H9 (cell line): ENCODE measurements around the gene CDC42. TPM values are rescaled to one million over a fixed set of nuclear protein-coding genes. Genes with fewer than 3 reads are reported as not detected.

ENCODE experiments used
- DNase-seq: peaks from one replicate; pipeline ENCODE4 v3.0.0-alpha.2; 2017
- H2AFZ ChIP-seq: one replicate; pipeline ENCODE4 v1.6.1; 2013; ENCODE audit warnings: mild to moderate bottlenecking, low read length, control low read depth, moderate library complexity
- H2AK5ac ChIP-seq: 2 replicates; pipeline ENCODE4 v1.6.1; 2013; ENCODE audit warnings: low read length, control low read depth, mixed read lengths; ENCODE audit not compliant: insufficient read length
- H2BK120ac ChIP-seq: one replicate; pipeline ENCODE4 v1.6.1; 2013; ENCODE audit warnings: low read depth, mild to moderate bottlenecking, low read length, control low read depth, inconsistent platforms; ENCODE audit not compliant: poor library complexity, severe bottlenecking
- H2BK12ac ChIP-seq: 2 replicates; pipeline ENCODE4 v1.6.1; 2013; ENCODE audit warnings: low read length, control low read depth, mixed read lengths, low read depth; ENCODE audit not compliant: insufficient read length
- H2BK15ac ChIP-seq: 2 replicates; pipeline ENCODE4 v1.6.1; 2013; ENCODE audit warnings: low read depth, low read length, control low read depth
- H2BK20ac ChIP-seq: one replicate; pipeline ENCODE4 v1.6.1; 2013; ENCODE audit warnings: low read depth, mild to moderate bottlenecking, low read length, control low read depth, inconsistent platforms; ENCODE audit not compliant: poor library complexity, severe bottlenecking
- H2BK5ac ChIP-seq: 2 replicates; pipeline ENCODE4 v1.6.1; 2013; ENCODE audit warnings: low read length, control low read depth, mixed read lengths; ENCODE audit not compliant: insufficient read length
- H3K14ac ChIP-seq: 2 replicates; pipeline ENCODE4 v1.6.1; 2013; ENCODE audit warnings: low read length, control low read depth; ENCODE audit not compliant: insufficient read depth
- H3K18ac ChIP-seq: 2 replicates; pipeline ENCODE4 v1.6.1; 2013; ENCODE audit warnings: low read depth, mild to moderate bottlenecking, mixed read lengths, low read length, control low read depth; ENCODE audit not compliant: insufficient read length
- H3K23ac ChIP-seq: 2 replicates; pipeline ENCODE4 v1.6.1; 2013; ENCODE audit warnings: low read length, control low read depth, mixed read lengths, low read depth; ENCODE audit not compliant: insufficient read length
- H3K23me2 ChIP-seq: 2 replicates; pipeline ENCODE4 v1.6.1; 2013; ENCODE audit warnings: low read depth, mild to moderate bottlenecking, mixed read lengths, low read length, control low read depth; ENCODE audit not compliant: insufficient read length, poor library complexity, severe bottlenecking
- H3K27ac ChIP-seq: 2 replicates; pipeline ENCODE4 v1.5.1; 2013; ENCODE audit warnings: low read length, control low read depth, mixed read lengths, low read depth; ENCODE audit not compliant: insufficient read length
- H3K27me3 ChIP-seq: 2 replicates; pipeline ENCODE4 v1.6.1; 2013; ENCODE audit warnings: low read length, control low read depth, inconsistent platforms; ENCODE audit not compliant: insufficient read depth
- H3K4ac ChIP-seq: 2 replicates; pipeline ENCODE4 v1.6.1; 2013; ENCODE audit warnings: low read depth, mild to moderate bottlenecking, control low read depth, inconsistent platforms, low read length, moderate library complexity
- H3K4me1 ChIP-seq: 2 replicates; pipeline ENCODE4 v1.6.1; 2013; ENCODE audit warnings: low read length, control low read depth, inconsistent platforms; ENCODE audit not compliant: insufficient read depth
- H3K4me2 ChIP-seq: 2 replicates; pipeline ENCODE4 v1.6.1; 2013; ENCODE audit warnings: low read length, control low read depth, mixed read lengths; ENCODE audit not compliant: insufficient read length, insufficient read depth
- H3K56ac ChIP-seq: 2 replicates; pipeline ENCODE4 v1.6.1; 2013; ENCODE audit warnings: low read depth, mild to moderate bottlenecking, mixed read lengths, low read length, control low read depth; ENCODE audit not compliant: insufficient read length
- H3K79me1 ChIP-seq: 2 replicates; pipeline ENCODE4 v1.6.1; 2013; ENCODE audit warnings: low read depth, mild to moderate bottlenecking, moderate library complexity, low read length, control low read depth, inconsistent platforms; ENCODE audit not compliant: insufficient read depth, poor library complexity, severe bottlenecking
- H3K79me2 ChIP-seq: 2 replicates; pipeline ENCODE4 v1.6.1; 2013; ENCODE audit warnings: low read length, control low read depth, inconsistent platforms; ENCODE audit not compliant: insufficient read depth
- H3K9ac ChIP-seq: 2 replicates; pipeline ENCODE4 v1.6.1; 2013; ENCODE audit warnings: low read length, control low read depth, mixed read lengths; ENCODE audit not compliant: insufficient read length; ENCODE audit errors: extremely low read depth
- H3K9me3 ChIP-seq: one replicate; pipeline ENCODE4 v1.6.1; 2013; ENCODE audit warnings: low read depth, low read length, inconsistent platforms; ENCODE audit not compliant: control insufficient read depth
- H3T11ph ChIP-seq: one replicate; pipeline ENCODE4 v1.6.1; 2013; ENCODE audit warnings: mild to moderate bottlenecking, low read length, control low read depth, inconsistent platforms
- H4K20me1 ChIP-seq: one replicate; pipeline ENCODE4 v1.6.1; 2013; ENCODE audit not compliant: control insufficient read depth, insufficient read length, insufficient read depth
- H4K5ac ChIP-seq: 2 replicates; pipeline ENCODE4 v1.6.1; 2013; ENCODE audit warnings: low read depth, mild to moderate bottlenecking, mixed read lengths, low read length, control low read depth; ENCODE audit not compliant: insufficient read length
- H4K8ac ChIP-seq: replicated peaks from 2 replicates; pipeline ENCODE4 v1.6.1; 2013; ENCODE audit warnings: low read length, control low read depth, mixed read lengths, low read depth; ENCODE audit not compliant: insufficient read length
- H4K91ac ChIP-seq: 2 replicates; pipeline ENCODE4 v1.6.1; 2013; ENCODE audit warnings: low read depth, mild to moderate bottlenecking, moderate library complexity, mixed read lengths, low read length, control low read depth; ENCODE audit not compliant: insufficient read length
- H3K27ac Mint-ChIP-seq, 3 experiments: 2 replicates in 2 of 3; 3 replicates in 1 of 3; pipeline ENCODE4 v1.8.0; 2020 to 2021; ENCODE audit warnings: mixed read lengths in 3 of 3, mild to moderate bottlenecking in 1 of 3, moderate library complexity in 1 of 3
- H3K27me3 Mint-ChIP-seq: 2 replicates; pipeline ENCODE4 v1.8.0; 2021; ENCODE audit warnings: low read depth, mild to moderate bottlenecking, moderate library complexity, mixed read lengths
- H3K36me3 Mint-ChIP-seq, 3 experiments: 2 replicates in 2 of 3; 3 replicates in 1 of 3; pipeline ENCODE4 v1.8.0; 2020 to 2021; ENCODE audit warnings: low read depth in 3 of 3, mixed read lengths in 3 of 3; ENCODE audit not compliant: insufficient read depth in 1 of 3
- H3K4me1 Mint-ChIP-seq, 2 experiments: 2 replicates each; pipeline ENCODE4 v1.8.0; 2020; ENCODE audit warnings: mixed read lengths in 2 of 2
- H3K4me3 Mint-ChIP-seq, 2 experiments: 2 replicates in 1 of 2; 3 replicates in 1 of 2; pipeline ENCODE4 v1.8.0; 2020 to 2021; ENCODE audit warnings: mild to moderate bottlenecking in 2 of 2, mixed read lengths in 2 of 2, moderate library complexity in 1 of 2
- H3K9me3 Mint-ChIP-seq, 2 experiments: 2 replicates in 1 of 2; 3 replicates in 1 of 2; pipeline ENCODE4 v1.8.0; 2020; ENCODE audit warnings: mild to moderate bottlenecking in 2 of 2, mixed read lengths in 2 of 2, moderate library complexity in 1 of 2
- WGBS: extraction: QIAGEN DNeasy Blood & Tissue Kit; methylation state at CpG from one replicate; pipeline ENCODE4 v1.1.7; 2013; ENCODE audit warnings: missing lambda C conversion rate, low lambda C conversion rate, mixed read lengths; ENCODE audit not compliant: insufficient read length; ENCODE audit errors: extremely low coverage; 5-methylcytosine and 5-hydroxymethylcytosine counted together
- total RNA-seq: library from RNA; stranded (reverse); gene quantifications from 2 replicates; pipeline ENCODE4 v1.2.1, GENCODE V29; 2021
- TF ChIP-seq, protein P1 (sequence below): fragments of 200-600 bp; sonication (generic); conservative IDR thresholded peaks from 3 replicates; pipeline ENCODE4 v1.8.0; 2021; ENCODE audit warnings: antibody characterized with exemption, mild to moderate bottlenecking

Gene CDC42
- total RNA-seq, 1 experiment from 2014 or later: 197 TPM

DNA sequence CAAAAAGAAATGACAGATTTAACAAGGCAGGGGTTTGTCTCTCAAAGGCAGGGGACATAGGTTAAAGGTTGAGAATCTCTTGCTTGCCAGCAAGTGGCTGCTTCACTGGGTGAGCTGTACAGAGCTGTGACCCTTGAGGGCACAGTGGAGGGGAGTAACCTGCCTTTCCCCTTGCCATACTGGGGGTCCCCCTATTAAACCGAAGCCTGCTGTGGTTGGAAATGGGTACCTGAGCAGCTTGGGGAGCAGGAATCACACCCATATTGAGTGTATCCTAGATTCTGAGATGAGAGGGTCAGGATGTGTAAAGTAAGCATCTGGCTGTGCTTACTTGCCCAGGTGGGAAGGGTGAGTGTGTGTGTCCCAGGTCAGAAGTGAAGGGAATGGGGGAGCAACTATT lies 58.6 kb downstream of the CDC42 start:
- no peak overlapping the region for H4K5ac ChIP-seq
- H2BK120ac ChIP-seq: no peak overlapping the region
- H4K91ac ChIP-seq: no peak overlapping the region
- H3K14ac ChIP-seq: no peak overlapping the region
- H3K27ac ChIP-seq: no peak overlapping the region
- H3K4me3 Mint-ChIP-seq: no peak overlapping the region
- H3K36me3 Mint-ChIP-seq: peaks cover 0 to 9% (median 7%) of the 10 kb centered on the region in 3 experiments; a peak in 6 of 7 replicates
- no peak overlapping the region for H2BK5ac ChIP-seq
- no peaks in the 10 kb centered on the region for H3K79me2 ChIP-seq
- H4K20me1 ChIP-seq: no peaks in the 10 kb centered on the region
- H3K27me3 ChIP-seq: no peaks in the 10 kb centered on the region
- H3K18ac ChIP-seq: no peak overlapping the region
- peaks cover 6% of the 10 kb centered on the region for H3K79me1 ChIP-seq
- H4K8ac ChIP-seq: no peak overlapping the region
- H2BK20ac ChIP-seq: no peak overlapping the region
- no peak overlapping the region for H2AK5ac ChIP-seq
- no peaks in the 10 kb centered on the region for H3K23me2 ChIP-seq
- H3K4me2 ChIP-seq: no peak overlapping the region
- H2BK15ac ChIP-seq: no peak overlapping the region
- no peaks in the 10 kb centered on the region for H3K27me3 Mint-ChIP-seq
- WGBS: no CpG with 5 or more reads among the region's 1 CpG
- H3T11ph ChIP-seq: no peak overlapping the region
- TF ChIP-seq, protein P1, sequence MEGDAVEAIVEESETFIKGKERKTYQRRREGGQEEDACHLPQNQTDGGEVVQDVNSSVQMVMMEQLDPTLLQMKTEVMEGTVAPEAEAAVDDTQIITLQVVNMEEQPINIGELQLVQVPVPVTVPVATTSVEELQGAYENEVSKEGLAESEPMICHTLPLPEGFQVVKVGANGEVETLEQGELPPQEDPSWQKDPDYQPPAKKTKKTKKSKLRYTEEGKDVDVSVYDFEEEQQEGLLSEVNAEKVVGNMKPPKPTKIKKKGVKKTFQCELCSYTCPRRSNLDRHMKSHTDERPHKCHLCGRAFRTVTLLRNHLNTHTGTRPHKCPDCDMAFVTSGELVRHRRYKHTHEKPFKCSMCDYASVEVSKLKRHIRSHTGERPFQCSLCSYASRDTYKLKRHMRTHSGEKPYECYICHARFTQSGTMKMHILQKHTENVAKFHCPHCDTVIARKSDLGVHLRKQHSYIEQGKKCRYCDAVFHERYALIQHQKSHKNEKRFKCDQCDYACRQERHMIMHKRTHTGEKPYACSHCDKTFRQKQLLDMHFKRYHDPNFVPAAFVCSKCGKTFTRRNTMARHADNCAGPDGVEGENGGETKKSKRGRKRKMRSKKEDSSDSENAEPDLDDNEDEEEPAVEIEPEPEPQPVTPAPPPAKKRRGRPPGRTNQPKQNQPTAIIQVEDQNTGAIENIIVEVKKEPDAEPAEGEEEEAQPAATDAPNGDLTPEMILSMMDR: no peak
- H3K4ac ChIP-seq: no peak overlapping the region
- no peak overlapping the region for H3K23ac ChIP-seq
- 0 out of 7 replicates have a peak overlapping the region, but pooled peaks of 1 of the 3 experiments have one; percentile 5 for H3K27ac Mint-ChIP-seq
- no peak for DNase-seq
- H2AFZ ChIP-seq: no peak overlapping the region
- no peak overlapping the region for H2BK12ac ChIP-seq
- no peak overlapping the region for H3K9ac ChIP-seq
- H3K9me3 Mint-ChIP-seq: no peaks in the 10 kb centered on the region
- no peaks in the 10 kb centered on the region for H3K9me3 ChIP-seq
- H3K4me1 Mint-ChIP-seq: peaks cover 21 to 32% of the 10 kb centered on the region in 2 experiments
- H3K56ac ChIP-seq: no peak overlapping the region
- no peaks in the 10 kb centered on the region; the same call in 1 of the 2 replicates for H3K4me1 ChIP-seq
